GM23338 (cell line): ENCODE results near the gene UGP2.

Experiments
- CREB1 ChIP-seq: fragments of 250-450 bp; sonication (Bioruptor Pico); IDR thresholded peaks from 2 replicates; pipeline ENCODE4 v1.5.0; 2020; ENCODE audit warnings: low read depth, mild to moderate bottlenecking, moderate library complexity
- EZH2 ChIP-seq: fragments of 200-600 bp; sonication (generic); IDR thresholded peaks from one replicate; pipeline ENCODE4 v1.8.0; 2017; ENCODE audit warnings: antibody characterized with exemption, mild to moderate bottlenecking, low read depth; ENCODE audit not compliant: unreplicated experiment
- EZH2phosphoT487 ChIP-seq: fragments of 200-600 bp; sonication (generic); IDR thresholded peaks from one replicate; pipeline ENCODE4 v1.8.1; 2018; ENCODE audit warnings: antibody characterized with exemption; ENCODE audit not compliant: unreplicated experiment
- NANOG ChIP-seq: IDR thresholded peaks from 2 replicates; pipeline ENCODE4 v1.6.1; 2016; ENCODE audit warnings: antibody characterized with exemption, borderline replicate concordance
- POLR2AphosphoS5 ChIP-seq: IDR thresholded peaks from 2 replicates; pipeline ENCODE4 v1.6.1; 2016; ENCODE audit warnings: antibody characterized with exemption, low read depth
- STAT1 ChIP-seq: IDR thresholded peaks from one replicate; pipeline ENCODE4 v1.6.1; 2016; ENCODE audit warnings: antibody characterized with exemption; ENCODE audit not compliant: unreplicated experiment
- ZNF331 ChIP-seq: fragments of 250-450 bp; sonication (Bioruptor Pico); IDR thresholded peaks from 2 replicates; pipeline ENCODE4 v1.5.0; 2020; ENCODE audit warnings: low read depth, mild to moderate bottlenecking, moderate library complexity
- TF ChIP-seq, protein P1 (sequence below), 2 experiments: fragments of 200-600 bp in 1 of 2; sonication (generic) in 1 of 2; conservative IDR thresholded peaks; 2 replicates each; pipeline versions ENCODE4 v1.5.1 to v1.6.1; 2016 to 2017; ENCODE audit warnings: antibody characterized with exemption in 2 of 2, low read depth in 2 of 2, mild to moderate bottlenecking in 2 of 2, moderate library complexity in 1 of 2
- TF ChIP-seq, protein P2 (sequence below): IDR thresholded peaks from one replicate; pipeline ENCODE4 v1.6.1; 2018; ENCODE audit warnings: antibody characterized with exemption; ENCODE audit not compliant: unreplicated experiment
- TF ChIP-seq, protein P3 (sequence below): fragments of 250-450 bp; sonication (Bioruptor Pico); IDR thresholded peaks from 2 replicates; pipeline ENCODE4 v1.5.0; 2020; ENCODE audit warnings: mild to moderate bottlenecking, moderate library complexity
- TF ChIP-seq, protein P4 (sequence below): IDR thresholded peaks from 2 replicates; pipeline ENCODE4 v1.6.1; 2016; ENCODE audit warnings: antibody characterized with exemption

DNA sequence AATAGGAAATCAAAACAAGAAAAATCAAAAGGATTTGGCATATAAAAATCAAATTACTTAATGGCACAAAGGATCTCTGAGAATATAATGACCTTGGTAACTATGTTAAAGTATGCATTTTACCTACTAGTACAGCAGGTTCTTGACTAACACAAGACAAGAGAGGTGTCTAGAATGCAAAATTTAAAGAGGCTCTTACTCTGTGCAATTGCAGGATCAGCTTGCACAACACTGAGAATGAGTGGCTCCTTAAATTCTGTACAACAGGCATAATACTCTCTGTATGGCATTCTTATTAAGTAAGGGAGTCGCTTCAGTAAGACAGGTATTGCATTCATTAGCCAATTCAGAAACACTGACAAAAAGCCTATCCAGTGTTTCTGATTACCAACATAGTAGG, 72.6 kb downstream of the UGP2 start:
- no peak for TF ChIP-seq POLR2AphosphoS5
- TF ChIP-seq STAT1: no peak
- TF ChIP-seq, protein P1, sequence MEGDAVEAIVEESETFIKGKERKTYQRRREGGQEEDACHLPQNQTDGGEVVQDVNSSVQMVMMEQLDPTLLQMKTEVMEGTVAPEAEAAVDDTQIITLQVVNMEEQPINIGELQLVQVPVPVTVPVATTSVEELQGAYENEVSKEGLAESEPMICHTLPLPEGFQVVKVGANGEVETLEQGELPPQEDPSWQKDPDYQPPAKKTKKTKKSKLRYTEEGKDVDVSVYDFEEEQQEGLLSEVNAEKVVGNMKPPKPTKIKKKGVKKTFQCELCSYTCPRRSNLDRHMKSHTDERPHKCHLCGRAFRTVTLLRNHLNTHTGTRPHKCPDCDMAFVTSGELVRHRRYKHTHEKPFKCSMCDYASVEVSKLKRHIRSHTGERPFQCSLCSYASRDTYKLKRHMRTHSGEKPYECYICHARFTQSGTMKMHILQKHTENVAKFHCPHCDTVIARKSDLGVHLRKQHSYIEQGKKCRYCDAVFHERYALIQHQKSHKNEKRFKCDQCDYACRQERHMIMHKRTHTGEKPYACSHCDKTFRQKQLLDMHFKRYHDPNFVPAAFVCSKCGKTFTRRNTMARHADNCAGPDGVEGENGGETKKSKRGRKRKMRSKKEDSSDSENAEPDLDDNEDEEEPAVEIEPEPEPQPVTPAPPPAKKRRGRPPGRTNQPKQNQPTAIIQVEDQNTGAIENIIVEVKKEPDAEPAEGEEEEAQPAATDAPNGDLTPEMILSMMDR (conservative IDR thresholded peaks at IDR 0.05; ENCODE audit: low read depth in 2 of 2): no peak
- TF ChIP-seq EZH2: no peak
- no peak for TF ChIP-seq EZH2phosphoT487
- TF ChIP-seq, protein P2, sequence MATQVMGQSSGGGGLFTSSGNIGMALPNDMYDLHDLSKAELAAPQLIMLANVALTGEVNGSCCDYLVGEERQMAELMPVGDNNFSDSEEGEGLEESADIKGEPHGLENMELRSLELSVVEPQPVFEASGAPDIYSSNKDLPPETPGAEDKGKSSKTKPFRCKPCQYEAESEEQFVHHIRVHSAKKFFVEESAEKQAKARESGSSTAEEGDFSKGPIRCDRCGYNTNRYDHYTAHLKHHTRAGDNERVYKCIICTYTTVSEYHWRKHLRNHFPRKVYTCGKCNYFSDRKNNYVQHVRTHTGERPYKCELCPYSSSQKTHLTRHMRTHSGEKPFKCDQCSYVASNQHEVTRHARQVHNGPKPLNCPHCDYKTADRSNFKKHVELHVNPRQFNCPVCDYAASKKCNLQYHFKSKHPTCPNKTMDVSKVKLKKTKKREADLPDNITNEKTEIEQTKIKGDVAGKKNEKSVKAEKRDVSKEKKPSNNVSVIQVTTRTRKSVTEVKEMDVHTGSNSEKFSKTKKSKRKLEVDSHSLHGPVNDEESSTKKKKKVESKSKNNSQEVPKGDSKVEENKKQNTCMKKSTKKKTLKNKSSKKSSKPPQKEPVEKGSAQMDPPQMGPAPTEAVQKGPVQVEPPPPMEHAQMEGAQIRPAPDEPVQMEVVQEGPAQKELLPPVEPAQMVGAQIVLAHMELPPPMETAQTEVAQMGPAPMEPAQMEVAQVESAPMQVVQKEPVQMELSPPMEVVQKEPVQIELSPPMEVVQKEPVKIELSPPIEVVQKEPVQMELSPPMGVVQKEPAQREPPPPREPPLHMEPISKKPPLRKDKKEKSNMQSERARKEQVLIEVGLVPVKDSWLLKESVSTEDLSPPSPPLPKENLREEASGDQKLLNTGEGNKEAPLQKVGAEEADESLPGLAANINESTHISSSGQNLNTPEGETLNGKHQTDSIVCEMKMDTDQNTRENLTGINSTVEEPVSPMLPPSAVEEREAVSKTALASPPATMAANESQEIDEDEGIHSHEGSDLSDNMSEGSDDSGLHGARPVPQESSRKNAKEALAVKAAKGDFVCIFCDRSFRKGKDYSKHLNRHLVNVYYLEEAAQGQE: no peak
- TF ChIP-seq, protein P3, sequence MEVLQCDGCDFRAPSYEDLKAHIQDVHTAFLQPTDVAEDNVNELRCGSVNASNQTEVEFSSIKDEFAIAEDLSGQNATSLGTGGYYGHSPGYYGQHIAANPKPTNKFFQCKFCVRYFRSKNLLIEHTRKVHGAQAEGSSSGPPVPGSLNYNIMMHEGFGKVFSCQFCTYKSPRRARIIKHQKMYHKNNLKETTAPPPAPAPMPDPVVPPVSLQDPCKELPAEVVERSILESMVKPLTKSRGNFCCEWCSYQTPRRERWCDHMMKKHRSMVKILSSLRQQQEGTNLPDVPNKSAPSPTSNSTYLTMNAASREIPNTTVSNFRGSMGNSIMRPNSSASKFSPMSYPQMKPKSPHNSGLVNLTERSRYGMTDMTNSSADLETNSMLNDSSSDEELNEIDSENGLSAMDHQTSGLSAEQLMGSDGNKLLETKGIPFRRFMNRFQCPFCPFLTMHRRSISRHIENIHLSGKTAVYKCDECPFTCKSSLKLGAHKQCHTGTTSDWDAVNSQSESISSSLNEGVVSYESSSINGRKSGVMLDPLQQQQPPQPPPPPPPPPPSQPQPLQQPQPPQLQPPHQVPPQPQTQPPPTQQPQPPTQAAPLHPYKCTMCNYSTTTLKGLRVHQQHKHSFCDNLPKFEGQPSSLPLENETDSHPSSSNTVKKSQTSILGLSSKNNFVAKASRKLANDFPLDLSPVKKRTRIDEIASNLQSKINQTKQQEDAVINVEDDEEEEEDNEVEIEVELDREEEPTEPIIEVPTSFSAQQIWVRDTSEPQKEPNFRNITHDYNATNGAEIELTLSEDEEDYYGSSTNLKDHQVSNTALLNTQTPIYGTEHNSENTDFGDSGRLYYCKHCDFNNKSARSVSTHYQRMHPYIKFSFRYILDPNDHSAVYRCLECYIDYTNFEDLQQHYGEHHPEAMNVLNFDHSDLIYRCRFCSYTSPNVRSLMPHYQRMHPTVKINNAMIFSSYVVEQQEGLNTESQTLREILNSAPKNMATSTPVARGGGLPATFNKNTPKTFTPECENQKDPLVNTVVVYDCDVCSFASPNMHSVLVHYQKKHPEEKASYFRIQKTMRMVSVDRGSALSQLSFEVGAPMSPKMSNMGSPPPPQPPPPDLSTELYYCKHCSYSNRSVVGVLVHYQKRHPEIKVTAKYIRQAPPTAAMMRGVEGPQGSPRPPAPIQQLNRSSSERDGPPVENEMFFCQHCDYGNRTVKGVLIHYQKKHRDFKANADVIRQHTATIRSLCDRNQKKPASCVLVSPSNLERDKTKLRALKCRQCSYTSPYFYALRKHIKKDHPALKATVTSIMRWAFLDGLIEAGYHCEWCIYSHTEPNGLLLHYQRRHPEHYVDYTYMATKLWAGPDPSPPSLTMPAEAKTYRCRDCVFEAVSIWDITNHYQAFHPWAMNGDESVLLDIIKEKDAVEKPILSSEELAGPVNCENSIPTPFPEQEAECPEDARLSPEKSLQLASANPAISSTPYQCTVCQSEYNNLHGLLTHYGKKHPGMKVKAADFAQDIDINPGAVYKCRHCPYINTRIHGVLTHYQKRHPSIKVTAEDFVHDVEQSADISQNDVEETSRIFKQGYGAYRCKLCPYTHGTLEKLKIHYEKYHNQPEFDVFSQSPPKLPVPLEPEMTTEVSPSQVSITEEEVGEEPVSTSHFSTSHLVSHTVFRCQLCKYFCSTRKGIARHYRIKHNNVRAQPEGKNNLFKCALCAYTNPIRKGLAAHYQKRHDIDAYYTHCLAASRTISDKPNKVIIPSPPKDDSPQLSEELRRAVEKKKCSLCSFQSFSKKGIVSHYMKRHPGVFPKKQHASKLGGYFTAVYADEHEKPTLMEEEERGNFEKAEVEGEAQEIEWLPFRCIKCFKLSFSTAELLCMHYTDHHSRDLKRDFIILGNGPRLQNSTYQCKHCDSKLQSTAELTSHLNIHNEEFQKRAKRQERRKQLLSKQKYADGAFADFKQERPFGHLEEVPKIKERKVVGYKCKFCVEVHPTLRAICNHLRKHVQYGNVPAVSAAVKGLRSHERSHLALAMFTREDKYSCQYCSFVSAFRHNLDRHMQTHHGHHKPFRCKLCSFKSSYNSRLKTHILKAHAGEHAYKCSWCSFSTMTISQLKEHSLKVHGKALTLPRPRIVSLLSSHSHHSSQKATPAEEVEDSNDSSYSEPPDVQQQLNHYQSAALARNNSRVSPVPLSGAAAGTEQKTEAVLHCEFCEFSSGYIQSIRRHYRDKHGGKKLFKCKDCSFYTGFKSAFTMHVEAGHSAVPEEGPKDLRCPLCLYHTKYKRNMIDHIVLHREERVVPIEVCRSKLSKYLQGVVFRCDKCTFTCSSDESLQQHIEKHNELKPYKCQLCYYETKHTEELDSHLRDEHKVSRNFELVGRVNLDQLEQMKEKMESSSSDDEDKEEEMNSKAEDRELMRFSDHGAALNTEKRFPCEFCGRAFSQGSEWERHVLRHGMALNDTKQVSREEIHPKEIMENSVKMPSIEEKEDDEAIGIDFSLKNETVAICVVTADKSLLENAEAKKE (CRISPR knock-in tag): no peak
- no peak for TF ChIP-seq CREB1 (CRISPR knock-in tag)
- TF ChIP-seq NANOG: no peak
- TF ChIP-seq, protein P4, sequence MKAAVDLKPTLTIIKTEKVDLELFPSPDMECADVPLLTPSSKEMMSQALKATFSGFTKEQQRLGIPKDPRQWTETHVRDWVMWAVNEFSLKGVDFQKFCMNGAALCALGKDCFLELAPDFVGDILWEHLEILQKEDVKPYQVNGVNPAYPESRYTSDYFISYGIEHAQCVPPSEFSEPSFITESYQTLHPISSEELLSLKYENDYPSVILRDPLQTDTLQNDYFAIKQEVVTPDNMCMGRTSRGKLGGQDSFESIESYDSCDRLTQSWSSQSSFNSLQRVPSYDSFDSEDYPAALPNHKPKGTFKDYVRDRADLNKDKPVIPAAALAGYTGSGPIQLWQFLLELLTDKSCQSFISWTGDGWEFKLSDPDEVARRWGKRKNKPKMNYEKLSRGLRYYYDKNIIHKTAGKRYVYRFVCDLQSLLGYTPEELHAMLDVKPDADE: no peak
- TF ChIP-seq ZNF331: no peak
